NCI-H226 (cell line): ENCODE measurements around the gene ECE1.
A peak's percentile ranks its signal among the peaks of the same experiment; 100 is the strongest.

Experiments used
- DNase-seq: peaks from one replicate; pipeline ENCODE4 v3.0.0-alpha.2; 2015

The ECE1 gene

GRCh38 chr1:21289700-21290545 is at the start of gene ECE1:
Gene ECE1 (minus strand): TSS chr1:21290463. CDS start chr1:21290414, 49 bp downstream.
- peak; percentile 31 for DNase-seq

GRCh38 chr1:21339356-21340229 is 49.3 kb upstream of the ECE1 start:
- DNase-seq: no peak

- no peak for DNase-seq
Observed at GRCh38 chr1:21338573-21339355, 48.5 kb upstream of the ECE1 start.

GRCh38 chr1:21337928-21338572 is 47.8 kb upstream of the ECE1 start:
- no peak for DNase-seq

GRCh38 chr1:21337454-21337927 is 47.2 kb upstream of the ECE1 start:
- DNase-seq: no peak

- no peak for DNase-seq
Observed at GRCh38 chr1:21337010-21337437, 46.8 kb upstream of the ECE1 start.

DNA sequence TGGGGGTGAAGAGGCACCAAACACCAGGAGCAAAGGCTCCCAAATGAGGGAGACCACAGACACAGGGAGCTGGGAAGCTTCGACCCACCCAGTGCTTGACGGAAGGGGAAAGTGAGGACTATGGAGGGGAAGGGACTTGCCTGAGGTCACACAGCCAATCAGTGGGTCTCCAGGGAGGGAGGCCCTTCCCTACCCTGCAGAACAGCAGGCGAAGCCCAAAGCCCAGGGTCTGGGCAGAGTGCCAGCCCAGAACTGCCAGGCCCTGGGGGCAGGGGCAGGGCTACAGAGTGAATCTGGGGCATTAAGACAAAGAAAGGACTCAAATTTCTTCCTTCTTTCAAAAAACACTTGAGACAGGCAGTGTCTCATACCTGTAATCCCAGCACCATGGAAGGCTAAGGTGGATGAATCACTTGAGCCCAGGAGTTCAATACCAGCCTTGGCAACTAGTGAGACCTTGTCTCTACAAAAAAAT is 45.5 kb upstream of the ECE1 start:
- no peak for DNase-seq

- no peak for DNase-seq
Observed at GRCh38 chr1:21335088-21335691, 44.9 kb upstream of the ECE1 start.

GRCh38 chr1:21334214-21335087 is 44.2 kb upstream of the ECE1 start:
- peak; percentile 83 for DNase-seq

GRCh38 chr1:21333824-21334213 is 43.6 kb upstream of the ECE1 start:
- no peak for DNase-seq

- DNase-seq: no peak
Observed at GRCh38 chr1:21332554-21333311, 42.5 kb upstream of the ECE1 start.

DNA sequence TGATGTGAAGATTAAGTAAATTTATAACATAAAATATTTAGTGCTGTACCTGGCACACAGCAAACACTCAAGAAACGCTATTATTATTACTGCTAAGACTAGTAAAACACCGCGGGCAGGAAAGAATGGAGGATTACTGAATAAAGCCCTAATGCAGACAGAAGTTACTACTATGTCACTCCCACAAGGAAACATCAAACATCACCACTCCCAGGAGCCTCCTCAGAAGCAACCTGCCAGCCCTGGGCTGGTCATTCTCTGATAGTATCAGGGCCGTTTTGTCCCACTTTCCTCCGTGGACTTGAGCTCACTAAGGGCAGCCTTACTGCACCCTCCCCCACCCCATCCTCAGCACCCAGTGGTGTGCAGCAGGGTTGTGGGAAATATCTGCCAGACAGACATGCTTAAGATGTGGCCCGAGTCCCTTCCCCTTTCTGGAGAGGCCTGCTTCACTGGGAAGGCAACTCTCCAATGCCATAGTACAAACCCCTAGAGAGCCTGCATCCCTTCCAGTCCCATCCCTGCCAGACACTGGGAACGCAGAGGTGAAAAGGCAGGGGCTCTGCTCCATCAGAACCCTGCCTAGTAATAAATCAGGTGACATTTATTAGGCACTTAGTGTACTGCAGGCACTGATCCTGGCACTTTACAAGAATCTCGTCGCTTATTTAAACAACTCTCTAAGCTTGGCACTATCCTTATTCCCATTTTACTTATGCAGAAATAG is 41.7 kb upstream of the ECE1 start:
- no peak for DNase-seq

- no peak for DNase-seq
Observed at GRCh38 chr1:21330544-21330943, 40.3 kb upstream of the ECE1 start.

DNA sequence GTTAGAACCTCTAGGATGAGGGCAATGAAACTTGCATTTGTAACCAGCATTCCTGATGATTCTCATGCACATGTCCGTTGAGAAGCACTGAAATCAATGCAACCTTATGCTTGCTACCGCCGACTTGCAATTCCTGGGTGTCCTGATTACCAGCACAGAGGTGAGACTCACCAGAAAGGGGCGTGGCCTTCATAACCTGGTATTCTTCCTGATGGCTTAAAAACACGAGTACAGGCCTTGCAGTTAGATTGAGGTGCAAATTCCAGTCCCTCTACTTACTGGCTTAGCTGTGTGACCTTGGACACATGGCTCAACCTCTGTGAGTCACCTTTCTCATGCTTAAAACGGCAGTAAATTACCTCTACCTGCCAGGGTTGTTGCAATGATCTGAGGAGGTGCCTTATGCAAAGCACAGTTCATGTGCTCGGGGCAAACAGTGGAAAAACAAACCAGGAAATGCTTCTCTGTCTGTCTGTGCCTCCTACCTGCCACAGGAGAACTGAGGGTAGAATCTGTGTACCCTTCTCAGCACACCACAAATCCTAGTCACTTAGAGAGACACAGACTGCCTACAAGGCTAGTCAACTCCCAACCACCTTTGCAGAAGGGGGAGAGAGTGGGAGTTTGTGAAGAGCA is 39.1 kb upstream of the ECE1 start:
- no peak for DNase-seq

GRCh38 chr1:21327566-21328323 is 37.5 kb upstream of the ECE1 start:
- no peak for DNase-seq

- DNase-seq: no peak
Observed at GRCh38 chr1:21326861-21327344, 36.6 kb upstream of the ECE1 start.

DNA sequence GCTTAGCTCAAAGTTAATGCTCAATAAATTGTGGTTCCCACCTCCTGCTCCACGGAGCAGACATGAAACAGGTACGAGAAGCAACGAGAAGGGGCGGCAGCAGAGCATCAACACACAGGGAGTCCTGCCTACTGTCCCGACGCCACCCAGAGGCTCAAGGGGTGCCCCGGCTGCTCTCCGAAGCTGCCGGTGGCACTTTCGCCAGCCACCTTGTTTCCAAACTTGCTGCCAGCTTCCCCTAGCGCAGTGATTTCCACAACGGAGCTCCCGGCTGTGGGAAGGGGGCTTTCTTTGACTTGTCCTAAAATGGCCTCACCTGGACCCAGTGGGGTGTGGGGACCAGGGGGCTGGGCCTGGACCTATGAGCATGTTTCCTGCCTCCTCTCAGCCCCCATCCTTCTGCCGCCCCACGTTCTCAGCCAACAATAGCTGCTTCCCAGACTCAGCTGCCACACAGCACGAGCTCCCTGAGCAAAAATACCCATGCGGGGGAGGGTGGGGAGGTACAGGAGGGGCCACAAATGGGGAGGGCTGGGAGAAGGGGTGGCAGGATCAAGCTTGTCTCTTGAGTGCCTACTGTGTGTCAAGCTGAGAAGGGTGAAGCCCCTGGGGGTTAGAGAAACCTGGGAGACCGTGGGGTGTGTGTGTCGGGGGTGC is 35.6 kb upstream of the ECE1 start:
- no peak for DNase-seq
